Endothelial cell of umbilical vein (primary cell): ENCODE data around the gene PRR7. TPM values are rescaled to one million over a fixed set of nuclear protein-coding genes. Genes with fewer than 3 reads are reported as not detected.

Experiments
- BruUV-seq: library from RNA; stranded (reverse); fragments of 400-500 nt; replicated peaks from 2 replicates; lab custom pipeline; 2021; lab: Mats Ljungman, UMichigan
- CTCF ChIA-PET: fragments of 300-600, 350-600 bp; sonication (Branson Sonifier 250); formaldehyde crosslinking; loops from one replicate; lab custom pipeline; 2021; ENCODE audit warnings: antibody characterized with exemption, inconsistent platforms; lab: Charles Lee
- POLR2A ChIA-PET: fragments of 300-600, 350-600 bp; sonication (Branson Sonifier 250); formaldehyde crosslinking; loops from one replicate; lab custom pipeline; 2021; ENCODE audit warnings: antibody characterized with exemption, inconsistent platforms; lab: Charles Lee
- DNase-seq: peaks from one replicate; pipeline ENCODE4 v3.0.0-alpha.2; 2011; ENCODE audit warnings: low read depth, low spot score
- FAIRE-seq: peaks from 2 replicates; lab custom pipeline; 2011; peaks lifted over from hg19 to GRCh38; lab: Jason Lieb, UNC
- H2AFZ ChIP-seq: 2 replicates; pipeline ENCODE4 v1.6.0; 2012; ENCODE audit warnings: low read depth, low read length, control low read depth, inconsistent platforms
- H3K27ac ChIP-seq: 2 replicates; pipeline ENCODE4 v1.5.1; 2011; ENCODE audit warnings: low read depth, mild to moderate bottlenecking, control low read depth, low read length, moderate library complexity; ENCODE audit not compliant: insufficient read depth
- H3K27me3 ChIP-seq, 2 experiments: 2 replicates each; pipeline versions ENCODE4 v1.6.0 to v1.6.1; 2011; ENCODE audit warnings: low read length in 2 of 2, mixed read lengths in 1 of 2; ENCODE audit not compliant: control insufficient read depth in 2 of 2, insufficient read depth in 2 of 2
- H3K36me3 ChIP-seq, 2 experiments: 2 replicates in 1 of 2; 3 replicates in 1 of 2; pipeline ENCODE4 v1.5.1; 2011; ENCODE audit warnings: low read length in 2 of 2, mild to moderate bottlenecking in 1 of 2, moderate library complexity in 1 of 2; ENCODE audit not compliant: control insufficient read depth in 2 of 2, insufficient read depth in 2 of 2; ENCODE audit errors: extremely low read depth in 1 of 2
- H3K4me1 ChIP-seq: 3 replicates; pipeline ENCODE4 v1.5.1; 2011; ENCODE audit warnings: mild to moderate bottlenecking, low read length; ENCODE audit not compliant: control insufficient read depth, insufficient read depth; ENCODE audit errors: extremely low read depth
- H3K4me2 ChIP-seq: 2 replicates; pipeline ENCODE4 v1.6.1; 2011; ENCODE audit warnings: low read length, control low read depth, mixed read lengths; ENCODE audit not compliant: insufficient read depth
- H3K4me3 ChIP-seq, 3 experiments: fragments of 200-600 bp in 1 of 3; sonication (generic), shearing (Covaris generic) in 1 of 3; replicated peaks in 1 of 3; 2 replicates each; pipeline ENCODE4 v1.5.1; 2011 to 2016; ENCODE audit warnings: control low read depth in 3 of 3, low read length in 3 of 3, mild to moderate bottlenecking in 2 of 3, inconsistent platforms in 1 of 3, low read depth in 1 of 3, moderate library complexity in 1 of 3; ENCODE audit not compliant: insufficient read depth in 1 of 3
- H3K79me2 ChIP-seq: 2 replicates; pipeline ENCODE4 v1.6.0; 2012; ENCODE audit warnings: low read length, inconsistent platforms; ENCODE audit not compliant: control insufficient read depth, insufficient read depth
- H3K9ac ChIP-seq: replicated peaks from 2 replicates; pipeline ENCODE3; 2011; ENCODE audit warnings: low read length, control low read depth; ENCODE audit not compliant: insufficient read depth; ENCODE audit errors: extremely low read depth
- H3K9me1 ChIP-seq: replicated peaks from 3 replicates; pipeline ENCODE4 v1.6.0; 2011; ENCODE audit warnings: mild to moderate bottlenecking, low read length; ENCODE audit not compliant: control insufficient read depth, insufficient read depth; ENCODE audit errors: extremely low read depth
- H3K9me3 ChIP-seq: replicated peaks from 2 replicates; pipeline ENCODE4 v1.5.1; 2012; ENCODE audit warnings: low read length, inconsistent platforms; ENCODE audit not compliant: control insufficient read depth, insufficient read depth
- H4K20me1 ChIP-seq: replicated peaks from 2 replicates; pipeline ENCODE3; 2011; ENCODE audit warnings: mild to moderate bottlenecking, low read length; ENCODE audit not compliant: control insufficient read depth, insufficient read depth; ENCODE audit errors: extremely low read depth
- CTCF ChIP-seq, 2 donors: IDR thresholded peaks; 1 replicate in 1 of 2; 2 replicates in 1 of 2; pipeline ENCODE4 v1.5.1; 2011; ENCODE audit warnings: low read length in 2 of 2, mild to moderate bottlenecking in 2 of 2, moderate library complexity in 2 of 2, control low read depth in 1 of 2, inconsistent platforms in 1 of 2, low read depth in 1 of 2; ENCODE audit not compliant: insufficient read depth in 1 of 2; ENCODE audit errors: extremely low read depth in 1 of 2
- EZH2 ChIP-seq: IDR thresholded peaks from 2 replicates; pipeline ENCODE4 v1.6.1; 2012; ENCODE audit warnings: borderline replicate concordance, low read depth, mild to moderate bottlenecking, moderate library complexity, low read length, inconsistent platforms; ENCODE audit not compliant: severe bottlenecking
- FOS ChIP-seq: IDR thresholded peaks from 2 replicates; pipeline ENCODE4 v1.6.1; 2011; ENCODE audit warnings: mild to moderate bottlenecking, low read length, moderate library complexity, borderline replicate concordance; ENCODE audit not compliant: insufficient read depth
- MYC ChIP-seq: IDR thresholded peaks from one replicate; pipeline ENCODE4 v1.6.1; 2011; ENCODE audit warnings: mild to moderate bottlenecking, low read depth, low read length
- POLR2A ChIP-seq: IDR thresholded peaks from 2 replicates; pipeline ENCODE4 v1.6.1; 2012; ENCODE audit warnings: low read depth, mild to moderate bottlenecking, control low read depth, low read length
- dilution Hi-C: fragments of 300-500 bp; cut with MboI; formaldehyde crosslinking; loops from one replicate; pipeline ENCODE4 v1.15.0; 2019; ENCODE audit warnings: low sequenced_read_pairs; ENCODE audit not compliant: extremely low pct_ligation_motif_present
- intact Hi-C: fragments of 100-400 bp; cut with micrococcal nuclease; formaldehyde crosslinking; loops from one replicate; pipeline ENCODE4 v1.10.0; 2022
- polyA plus RNA-seq, 4 experiments: library from polyadenylated mRNA; depleted of rRNA in 3 of 4; stranded (reverse) in 3 of 4; unstranded in 1 of 4; fragments of >200 nt; gene quantifications; 2 replicates each; pipeline versions ENCODE4 v1.2.1 to v1.2.3, GENCODE V29; 2011 to 2012; ENCODE audit warnings: missing spikeins in 1 of 4
- total RNA-seq: library from RNA; stranded (reverse); gene quantifications from 2 replicates; pipeline ENCODE4 v1.2.3, GENCODE V29; 2021

PRR7 gene
- total and polyA plus RNA-seq, 2 donors (not counting 3 experiments of a cell fraction or from before 2014, with no cell fraction given): 6.5 to 6.6 TPM

DNA sequence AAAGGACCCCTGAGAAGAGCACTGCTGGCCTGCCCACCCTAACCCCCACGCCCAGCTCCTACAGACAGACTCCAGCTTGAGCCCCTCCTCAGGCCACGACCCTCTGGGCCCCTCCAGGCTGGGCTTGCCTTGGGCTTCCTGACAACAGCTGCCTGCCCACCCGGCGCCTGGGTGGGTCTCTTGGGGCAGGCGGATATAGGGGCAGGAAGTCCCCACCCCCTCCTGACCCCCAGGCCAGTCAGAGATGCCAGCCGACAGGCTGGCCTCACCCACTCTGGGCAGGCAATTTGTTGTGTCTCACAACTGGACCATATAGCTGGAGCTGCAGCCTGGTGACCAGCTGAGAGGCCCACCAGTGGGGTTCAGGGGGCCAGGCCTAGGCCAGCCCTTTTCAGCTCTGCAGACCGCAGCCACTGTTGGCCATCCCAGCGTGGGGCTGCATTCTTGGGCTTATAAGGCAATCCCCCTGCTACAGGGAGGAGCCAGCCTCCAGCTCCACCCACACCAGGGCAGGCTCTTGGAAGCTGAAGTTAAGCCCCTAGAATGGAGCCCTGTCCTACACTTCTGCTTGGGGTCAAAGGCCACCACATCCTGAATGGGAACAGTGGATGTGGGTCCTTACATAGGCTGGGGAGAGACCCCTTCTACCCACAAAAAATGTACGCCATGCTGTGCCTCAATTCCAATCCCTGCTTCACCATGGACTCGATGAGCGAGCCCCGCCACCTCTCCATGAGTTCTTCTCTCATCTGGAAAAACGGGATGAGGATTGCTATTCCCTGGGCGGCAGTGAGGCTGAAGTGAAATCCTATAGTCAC is 48.8 kb downstream of the PRR7 start:
- H3K79me2 ChIP-seq: peaks cover 40% of the 10 kb centered on the region
- peak overlapping the region; percentile 70 for H3K4me2 ChIP-seq
- intact Hi-C loops (loop anchor here (2.0 to 10.0 kb wide), 4 partner anchors 51 to 961 kb away; partner anchors contain the start of genes N4BP3 and RNF44), dilution Hi-C loops (no loop called here)
- peak overlapping the region; percentile 46 to 79 (median 74) for H3K4me3 ChIP-seq
- peaks cover 5 to 14% of the 10 kb centered on the region in 2 experiments for H3K36me3 ChIP-seq
- BruUV-seq: TSS peak; percentile 50
- no peak overlapping the region for H2AFZ ChIP-seq
- POLR2A ChIA-PET: interaction anchor here (0.6 to 3.0 kb wide), 7 partner anchors 11 to 69 kb away, joined by 3 to 17 read pairs (median 4); no protein-coding TSS in a partner anchor
- no peaks in the 10 kb centered on the region for H4K20me1 ChIP-seq
- H3K9me1 ChIP-seq: no peaks in the 10 kb centered on the region
- DNase-seq (peak; percentile 86), FAIRE-seq (no peak)
- H3K4me1 ChIP-seq: peaks cover 56% of the 10 kb centered on the region
- CTCF ChIA-PET: interaction anchor here (0.8 to 3.4 kb wide), 13 partner anchors 11 to 186 kb away, joined by 3 to 15 read pairs (median 4); no protein-coding TSS in a partner anchor
- peak overlapping the region; percentile 93 for H3K27ac ChIP-seq
- H3K9me3 ChIP-seq: no peaks in the 10 kb centered on the region
- TF ChIP-seq FOS (peak; percentile 17), MYC (no peak), EZH2 (no peak), CTCF (IDR thresholded peaks at IDR 0.05; ENCODE audit: extremely low read depth in 1 of 2, insufficient read depth in 1 of 2, low read depth in 1 of 2, low read length in 2 of 2) (no peak), POLR2A (peak; percentile 87)
- peak overlapping the region; percentile 93 for H3K9ac ChIP-seq
- no peaks in the 10 kb centered on the region for H3K27me3 ChIP-seq
